Hepatocyte (in vitro differentiated cells): ENCODE measurements around the gene SETBP1. TPM values are rescaled to one million over a fixed set of nuclear protein-coding genes. Genes with fewer than 3 reads are reported as not detected.

Source experiments
- DNase-seq: peaks from one replicate; pipeline ENCODE4 v3.0.0-alpha.2; 2016; ENCODE audit warnings: low spot score
- H2AFZ ChIP-seq: fragments of 200-600 bp; sonication (generic); 2 replicates; pipeline ENCODE4 v1.6.0; 2016; ENCODE audit warnings: antibody characterized with exemption, mild to moderate bottlenecking
- H3K27ac ChIP-seq: fragments of 200-600 bp; sonication (generic); 2 replicates; pipeline ENCODE4 v1.5.1; 2016; ENCODE audit warnings: mild to moderate bottlenecking
- H3K27me3 ChIP-seq: fragments of 200-600 bp; sonication (generic); 2 replicates; pipeline ENCODE4 v1.6.1; 2016
- H3K36me3 ChIP-seq: fragments of 200-600 bp; sonication (generic); replicated peaks from 2 replicates; pipeline ENCODE4 v1.5.1; 2016; ENCODE audit warnings: low read depth; ENCODE audit not compliant: insufficient read depth
- H3K4me1 ChIP-seq: fragments of 200-600 bp; sonication (generic); 2 replicates; pipeline ENCODE4 v1.5.1; 2016; ENCODE audit warnings: mild to moderate bottlenecking, moderate library complexity; ENCODE audit not compliant: insufficient read depth
- H3K4me2 ChIP-seq: fragments of 200-600 bp; sonication (generic); 2 replicates; pipeline ENCODE4 v1.6.0; 2016
- H3K4me3 ChIP-seq: fragments of 200-600 bp; sonication (generic); 2 replicates; pipeline ENCODE4 v1.5.1; 2016; ENCODE audit warnings: mild to moderate bottlenecking
- H3K79me2 ChIP-seq: fragments of 200-600 bp; sonication (generic); 2 replicates; pipeline ENCODE4 v1.6.0; 2017; ENCODE audit warnings: mild to moderate bottlenecking
- H3K9me2 ChIP-seq: fragments of 200-600 bp; sonication (generic); replicated peaks from 2 replicates; pipeline ENCODE4 v1.6.0; 2017; ENCODE audit warnings: mild to moderate bottlenecking; ENCODE audit not compliant: insufficient read depth
- H3K9me3 ChIP-seq: fragments of 200-600 bp; sonication (generic); 2 replicates; pipeline ENCODE4 v1.5.1; 2016; ENCODE audit warnings: low read depth, mild to moderate bottlenecking
- H4K20me1 ChIP-seq: fragments of 200-600 bp; sonication (generic); 2 replicates; pipeline ENCODE4 v1.6.0; 2016; ENCODE audit warnings: mild to moderate bottlenecking; ENCODE audit not compliant: insufficient read depth, poor library complexity, severe bottlenecking
- EZH2 ChIP-seq: fragments of 200-600 bp; sonication (generic); IDR thresholded peaks from 2 replicates; pipeline ENCODE4 v1.6.1; 2016; ENCODE audit warnings: antibody characterized with exemption, mild to moderate bottlenecking, borderline replicate concordance
- EZH2phosphoT487 ChIP-seq: fragments of 200-600 bp; sonication (generic); IDR thresholded peaks from one replicate; pipeline ENCODE4 v1.6.1; 2018; ENCODE audit warnings: antibody characterized with exemption, mild to moderate bottlenecking, low read depth, moderate library complexity; ENCODE audit not compliant: unreplicated experiment, severe bottlenecking
- WGBS: methylation state at CpG from one replicate; pipeline ENCODE4 v1.1.6; 2016; ENCODE audit warnings: low lambda C conversion rate; ENCODE audit errors: missing lambda C conversion rate; 5-methylcytosine and 5-hydroxymethylcytosine counted together
- polyA plus RNA-seq: library from polyadenylated mRNA; unstranded; fragments of >200 nt; fragmentation: Nextera tagmentation; extraction: Ambion mirVana; gene quantifications from 2 replicates; pipeline ENCODE4 v1.2.1, GENCODE V29; 2016
- total RNA-seq: library from RNA; depleted of rRNA; stranded (reverse); fragments of >200 nt; gene quantifications from 2 replicates; pipeline ENCODE4 v1.2.3, GENCODE V29; 2014
- TF ChIP-seq, protein P1 (sequence below): fragments of 200-600 bp; sonication (generic); IDR thresholded peaks from 2 replicates; pipeline ENCODE4 v1.5.1; 2016; ENCODE audit warnings: antibody characterized with exemption, mild to moderate bottlenecking; ENCODE audit not compliant: poor library complexity

Gene SETBP1
- total and polyA plus RNA-seq, 2 experiments from 2014 or later, result 10.3 to 21.1 TPM

GRCh38 chr18:44813586-44813985 is 132.9 kb downstream of the SETBP1 start:
- no peaks in the 10 kb centered on the region for H3K9me3 ChIP-seq
- H3K4me3 ChIP-seq, result no peak overlapping the region
- TF ChIP-seq, protein P1, sequence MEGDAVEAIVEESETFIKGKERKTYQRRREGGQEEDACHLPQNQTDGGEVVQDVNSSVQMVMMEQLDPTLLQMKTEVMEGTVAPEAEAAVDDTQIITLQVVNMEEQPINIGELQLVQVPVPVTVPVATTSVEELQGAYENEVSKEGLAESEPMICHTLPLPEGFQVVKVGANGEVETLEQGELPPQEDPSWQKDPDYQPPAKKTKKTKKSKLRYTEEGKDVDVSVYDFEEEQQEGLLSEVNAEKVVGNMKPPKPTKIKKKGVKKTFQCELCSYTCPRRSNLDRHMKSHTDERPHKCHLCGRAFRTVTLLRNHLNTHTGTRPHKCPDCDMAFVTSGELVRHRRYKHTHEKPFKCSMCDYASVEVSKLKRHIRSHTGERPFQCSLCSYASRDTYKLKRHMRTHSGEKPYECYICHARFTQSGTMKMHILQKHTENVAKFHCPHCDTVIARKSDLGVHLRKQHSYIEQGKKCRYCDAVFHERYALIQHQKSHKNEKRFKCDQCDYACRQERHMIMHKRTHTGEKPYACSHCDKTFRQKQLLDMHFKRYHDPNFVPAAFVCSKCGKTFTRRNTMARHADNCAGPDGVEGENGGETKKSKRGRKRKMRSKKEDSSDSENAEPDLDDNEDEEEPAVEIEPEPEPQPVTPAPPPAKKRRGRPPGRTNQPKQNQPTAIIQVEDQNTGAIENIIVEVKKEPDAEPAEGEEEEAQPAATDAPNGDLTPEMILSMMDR, result no peak
- TF ChIP-seq EZH2phosphoT487 (no peak), EZH2 (no peak)
- 89% methylated on average over 4 of the region's 4 CpGs for WGBS
- H3K27me3 ChIP-seq, result no peaks in the 10 kb centered on the region
- no peaks in the 10 kb centered on the region for H3K36me3 ChIP-seq
- H3K4me2 ChIP-seq, result no peak overlapping the region
- no peaks in the 10 kb centered on the region for H4K20me1 ChIP-seq
- peaks cover 10% of the 10 kb centered on the region for H3K4me1 ChIP-seq
- H2AFZ ChIP-seq, result no peak overlapping the region
- H3K79me2 ChIP-seq, result peaks cover 41% of the 10 kb centered on the region
- no peak for DNase-seq
- no peaks in the 10 kb centered on the region for H3K9me2 ChIP-seq
- H3K27ac ChIP-seq, result no peak overlapping the region

- H3K4me1 ChIP-seq, result peaks cover 8% of the 10 kb centered on the region
- H3K27ac ChIP-seq, result no peak overlapping the region
- no peaks in the 10 kb centered on the region for H4K20me1 ChIP-seq
- no peaks in the 10 kb centered on the region for H3K36me3 ChIP-seq
- WGBS, result 93% methylated on average over 6 of the region's 6 CpGs
- H2AFZ ChIP-seq, result no peak overlapping the region
- no peak overlapping the region for H3K4me3 ChIP-seq
- H3K79me2 ChIP-seq, result peaks cover 38% of the 10 kb centered on the region
- no peak overlapping the region for H3K4me2 ChIP-seq
- no peaks in the 10 kb centered on the region for H3K27me3 ChIP-seq
- no peak for DNase-seq
- TF ChIP-seq, protein P1, result no peak
- TF ChIP-seq EZH2 (no peak), EZH2phosphoT487 (no peak)
- no peaks in the 10 kb centered on the region for H3K9me3 ChIP-seq
- no peaks in the 10 kb centered on the region for H3K9me2 ChIP-seq
Observed at GRCh38 chr18:44815108-44815507, 134.4 kb downstream of the SETBP1 start.

DNA sequence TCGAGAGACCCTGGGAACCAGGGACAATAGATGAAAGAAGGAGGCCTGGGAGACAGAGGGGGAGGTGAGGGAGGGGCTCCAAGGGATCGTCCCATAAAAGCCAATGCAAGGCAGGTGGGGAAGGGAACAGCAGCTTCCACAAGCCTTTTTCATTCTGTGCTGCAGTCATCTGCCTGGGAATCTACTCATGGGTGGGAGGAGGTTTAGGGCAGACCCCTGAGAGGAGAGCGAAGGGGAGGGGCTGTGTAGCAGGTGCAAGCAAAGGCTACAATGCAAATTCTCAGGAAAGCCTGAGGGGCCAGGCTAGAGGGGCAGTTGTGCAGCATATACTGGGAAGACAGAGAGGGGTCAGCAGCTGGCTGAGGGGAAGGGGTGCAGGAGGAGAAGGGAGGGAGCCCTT is 135.4 kb downstream of the SETBP1 start:
- DNase-seq, result no peak
- Histone ChIP-seq H3K4me1 (peaks cover 8% of the 10 kb centered on the region), H2AFZ (no peak overlapping the region), H3K27ac (no peak overlapping the region), H3K9me2 (no peaks in the 10 kb centered on the region), H3K9me3 (no peaks in the 10 kb centered on the region), H3K4me3 (no peak overlapping the region), H3K27me3 (no peaks in the 10 kb centered on the region), H3K4me2 (no peak overlapping the region), H4K20me1 (no peaks in the 10 kb centered on the region), H3K79me2 (peaks cover 37% of the 10 kb centered on the region), H3K36me3 (no peaks in the 10 kb centered on the region)
- TF ChIP-seq, protein P1, result no peak
- TF ChIP-seq EZH2phosphoT487 (no peak), EZH2 (no peak)
- WGBS, result 57% methylated on average over 3 of the region's 3 CpGs

DNA sequence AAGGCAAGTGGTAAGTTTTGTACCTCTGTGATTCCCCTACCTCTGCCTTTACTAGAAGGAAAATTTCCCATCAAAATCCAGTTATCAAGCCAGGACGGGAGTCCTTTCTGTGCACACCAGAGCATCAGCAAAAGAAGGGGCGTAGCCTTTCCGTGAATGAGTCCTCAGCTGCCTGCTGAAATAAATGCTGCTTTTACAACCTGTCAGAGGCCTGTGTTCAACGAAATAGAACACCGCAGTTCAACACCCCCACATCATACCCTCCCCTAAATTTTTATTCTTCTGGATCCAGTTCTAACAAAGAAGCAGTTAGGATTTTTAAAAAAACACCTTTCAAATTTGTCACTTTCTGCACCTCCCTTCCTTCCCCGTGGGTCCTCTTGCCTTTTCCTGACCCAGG is 135.8 kb downstream of the SETBP1 start:
- TF ChIP-seq, protein P1, result no peak
- TF ChIP-seq EZH2phosphoT487 (no peak), EZH2 (no peak)
- Histone ChIP-seq H4K20me1 (no peaks in the 10 kb centered on the region), H2AFZ (no peak overlapping the region), H3K4me3 (no peak overlapping the region), H3K9me3 (no peaks in the 10 kb centered on the region), H3K27ac (no peak overlapping the region), H3K27me3 (no peaks in the 10 kb centered on the region), H3K9me2 (no peaks in the 10 kb centered on the region), H3K4me1 (peaks cover 5% of the 10 kb centered on the region), H3K4me2 (no peak overlapping the region), H3K79me2 (peaks cover 34% of the 10 kb centered on the region), H3K36me3 (no peaks in the 10 kb centered on the region)
- WGBS, result 88% methylated on average over 6 of the region's 6 CpGs
- no peak for DNase-seq
